PC-3 (cell line): ENCODE measurements around the gene RIC1. TPM values are rescaled to one million over a fixed set of nuclear protein-coding genes. Genes with fewer than 3 reads are reported as not detected.

Experiments
- ATAC-seq: fragments of 200-7000 bp; cut with Tn5 transposase; 2 replicates; pipeline ENCODE4 v1.9.1; 2020; ENCODE audit warnings: mild to moderate bottlenecking, moderate library complexity
- BruUV-seq: library from RNA; stranded (reverse); fragments of 400-500 nt; replicated peaks from 2 replicates; lab custom pipeline; 2021; lab: Mats Ljungman, UMichigan
- CTCF ChIA-PET: fragments of 300-600 bp; sonication (Branson Sonifier 250); formaldehyde crosslinking; loops from one replicate; lab custom pipeline; 2022; ENCODE audit warnings: antibody characterized with exemption; lab: Charles Lee
- POLR2A ChIA-PET: fragments of 300-600 bp; sonication (Branson Sonifier 250); formaldehyde crosslinking; loops from one replicate; lab custom pipeline; 2022; ENCODE audit warnings: antibody characterized with exemption; ENCODE audit not compliant: unreplicated experiment; lab: Charles Lee
- DNase-seq: peaks from one replicate; pipeline ENCODE4 v3.0.0-alpha.2; 2015
- H2AFZ ChIP-seq: fragments of 300-600 bp; sonication (generic); 2 replicates; pipeline ENCODE4 v1.6.0; 2016; ENCODE audit warnings: antibody characterized with exemption, low read length
- H3F3A ChIP-seq: fragments of 300-600 bp; sonication (generic); one replicate; pipeline ENCODE4 v1.6.0; 2017; ENCODE audit warnings: antibody characterized with exemption, low read length, control low read depth, mild to moderate bottlenecking; ENCODE audit not compliant: unreplicated experiment
- H3K27ac ChIP-seq: fragments of 300-600 bp; sonication (generic); 2 replicates; pipeline ENCODE4 v1.5.1; 2016; ENCODE audit warnings: mild to moderate bottlenecking, low read length
- H3K27me3 ChIP-seq: fragments of 300-600 bp; sonication (generic); 2 replicates; pipeline ENCODE4 v1.6.1; 2016; ENCODE audit warnings: low read length, mixed read lengths
- H3K36me3 ChIP-seq: fragments of 300-600 bp; sonication (generic); 2 replicates; pipeline ENCODE4 v1.6.1; 2016; ENCODE audit warnings: low read depth, mixed run types, low read length, mixed read lengths
- H3K4me1 ChIP-seq: fragments of 300-600 bp; sonication (generic); 2 replicates; pipeline ENCODE4 v1.5.1; 2016; ENCODE audit warnings: low read length; ENCODE audit not compliant: insufficient read depth
- H3K4me2 ChIP-seq: fragments of 300-600 bp; sonication (generic); 2 replicates; pipeline ENCODE4 v1.6.0; 2016; ENCODE audit warnings: low read length
- H3K4me3 ChIP-seq: fragments of 300-600 bp; sonication (generic); 2 replicates; pipeline ENCODE4 v1.5.1; 2016; ENCODE audit warnings: mild to moderate bottlenecking, low read length, mixed read lengths
- H3K79me2 ChIP-seq: fragments of 300-600 bp; sonication (generic); 2 replicates; pipeline ENCODE4 v1.6.1; 2017; ENCODE audit warnings: low read length, mixed read lengths
- H3K9ac ChIP-seq: fragments of 300-600 bp; sonication (generic); 2 replicates; pipeline ENCODE4 v1.6.0; 2016; ENCODE audit warnings: mild to moderate bottlenecking, low read length
- H3K9me2 ChIP-seq: fragments of 300-600 bp; sonication (generic); replicated peaks from 2 replicates; pipeline ENCODE4 v1.6.1; 2016; ENCODE audit warnings: mixed run types, low read length, mixed read lengths
- H3K9me3 ChIP-seq: fragments of 300-600 bp; sonication (generic); 2 replicates; pipeline ENCODE4 v1.6.1; 2016; ENCODE audit warnings: low read length, mixed read lengths
- H4K20me1 ChIP-seq: fragments of 300-600 bp; sonication (generic); 2 replicates; pipeline ENCODE4 v1.6.1; 2016; ENCODE audit warnings: low read length, mixed read lengths
- CTCF ChIP-seq: fragments of 300-600 bp; sonication (generic); conservative IDR thresholded peaks from 2 replicates; pipeline ENCODE4 v1.5.1; 2017; ENCODE audit warnings: antibody characterized with exemption, low read depth, mild to moderate bottlenecking, low read length
- EZH2 ChIP-seq: fragments of 300-600 bp; sonication (generic); IDR thresholded peaks from one replicate; pipeline ENCODE4 v1.6.1; 2017; ENCODE audit warnings: antibody characterized with exemption, mild to moderate bottlenecking, low read length; ENCODE audit not compliant: unreplicated experiment
- EZH2phosphoT487 ChIP-seq: fragments of 300-600 bp; sonication (generic); IDR thresholded peaks from 2 replicates; pipeline ENCODE4 v1.6.1; 2018; ENCODE audit warnings: mild to moderate bottlenecking, antibody characterized with exemption, low read length, borderline replicate concordance
- intact Hi-C: fragments of 100-400 bp; cut with micrococcal nuclease; formaldehyde crosslinking; loops from 2 replicates; pipeline ENCODE4 v1.9.0; 2023
- total RNA-seq: library from RNA; depleted of rRNA; stranded (reverse); fragments of >200 nt; gene quantifications from 2 replicates; pipeline ENCODE4 v1.2.3, GENCODE V29; 2014

The RIC1 gene
- total RNA-seq, 1 experiment from 2014 or later = 16.0 TPM

GRCh38 chr9:5760338-5760737 is 131.4 kb downstream of the RIC1 start:
- Histone ChIP-seq H3K9ac (no peak overlapping the region), H2AFZ (no peak overlapping the region), H3K9me2 (no peaks in the 10 kb centered on the region), H3K4me1 (peaks cover 39% of the 10 kb centered on the region), H3K36me3 (peaks cover 18% of the 10 kb centered on the region), H3K9me3 (no peaks in the 10 kb centered on the region), H3K27ac (peak overlapping the region; percentile 20; the same call in 1 of the 2 replicates), H4K20me1 (no peaks in the 10 kb centered on the region), H3K27me3 (no peaks in the 10 kb centered on the region), H3K4me2 (no peak overlapping the region), H3K4me3 (no peak overlapping the region), H3K79me2 (no peaks in the 10 kb centered on the region), H3F3A (no peaks in the 10 kb centered on the region)
- no TSS peak for BruUV-seq
- intact Hi-C loops = no loop called here
- TF ChIP-seq EZH2phosphoT487 = no peak
- TF ChIP-seq CTCF = no peak
- TF ChIP-seq EZH2 = no peak
- ATAC-seq (peak; percentile 27), DNase-seq (peak; percentile 34)
- ChIA-PET CTCF (no interaction called here), POLR2A (no interaction called here)

- peak overlapping the region; percentile 66 for H3K4me2 ChIP-seq
- TF ChIP-seq EZH2phosphoT487 (no peak), CTCF (no peak), EZH2 (no peak)
- no TSS peak for BruUV-seq
- H3K4me1 ChIP-seq = peaks cover 39% of the 10 kb centered on the region
- H3K9me2 ChIP-seq = no peaks in the 10 kb centered on the region
- DNase-seq (peak; percentile 70), ATAC-seq (peak; percentile 90)
- ChIA-PET CTCF (interaction anchor here (0.6 kb wide), 1 partner anchor 451 kb away, joined by 9 read pairs; no protein-coding TSS in a partner anchor), POLR2A (no interaction called here)
- peak overlapping the region; percentile 14; the same call in 1 of the 2 replicates for H3K4me3 ChIP-seq
- intact Hi-C loops = no loop called here
- H2AFZ ChIP-seq = no peak overlapping the region
- H3K27ac ChIP-seq = peak overlapping the region; percentile 77
- H3K9ac ChIP-seq = peak overlapping the region; percentile 10; the same call in 1 of the 2 replicates
- no peaks in the 10 kb centered on the region for H3K79me2 ChIP-seq
- no peaks in the 10 kb centered on the region for H3F3A ChIP-seq
- H3K9me3 ChIP-seq = no peaks in the 10 kb centered on the region
- peaks cover 18% of the 10 kb centered on the region for H3K36me3 ChIP-seq
- H3K27me3 ChIP-seq = no peaks in the 10 kb centered on the region
- no peaks in the 10 kb centered on the region for H4K20me1 ChIP-seq
Measured at GRCh38 chr9:5762421-5762820, 133.5 kb downstream of the RIC1 start.

- TF ChIP-seq EZH2 (no peak), EZH2phosphoT487 (no peak), CTCF (no peak)
- ChIA-PET CTCF (no interaction called here), POLR2A (no interaction called here)
- no TSS peak for BruUV-seq
- Histone ChIP-seq H3K4me3 (no peak overlapping the region), H3K4me2 (no peak overlapping the region), H3K9me3 (no peaks in the 10 kb centered on the region), H4K20me1 (no peaks in the 10 kb centered on the region), H3K27me3 (no peaks in the 10 kb centered on the region), H3K79me2 (no peaks in the 10 kb centered on the region), H3K9ac (no peak overlapping the region), H3K4me1 (peaks cover 44% of the 10 kb centered on the region), H3K9me2 (no peaks in the 10 kb centered on the region), H3K36me3 (peaks cover 19% of the 10 kb centered on the region), H3F3A (no peaks in the 10 kb centered on the region), H2AFZ (no peak overlapping the region), H3K27ac (no peak overlapping the region)
- no peak for DNase-seq
- ATAC-seq = no peak
- intact Hi-C loops = no loop called here
Measured at GRCh38 chr9:5764130-5764868, 135.4 kb downstream of the RIC1 start.
